ENCODE measurements around the gene HOXC9. TPM values are rescaled to one million over a fixed set of nuclear protein-coding genes. Genes with fewer than 3 reads are reported as not detected.

HOXC9 gene
- total and polyA plus RNA-seq, 2 of the 4 experiments (the other 2 are of a cell fraction): 0.26 TPM; not detected in 1

DNA sequence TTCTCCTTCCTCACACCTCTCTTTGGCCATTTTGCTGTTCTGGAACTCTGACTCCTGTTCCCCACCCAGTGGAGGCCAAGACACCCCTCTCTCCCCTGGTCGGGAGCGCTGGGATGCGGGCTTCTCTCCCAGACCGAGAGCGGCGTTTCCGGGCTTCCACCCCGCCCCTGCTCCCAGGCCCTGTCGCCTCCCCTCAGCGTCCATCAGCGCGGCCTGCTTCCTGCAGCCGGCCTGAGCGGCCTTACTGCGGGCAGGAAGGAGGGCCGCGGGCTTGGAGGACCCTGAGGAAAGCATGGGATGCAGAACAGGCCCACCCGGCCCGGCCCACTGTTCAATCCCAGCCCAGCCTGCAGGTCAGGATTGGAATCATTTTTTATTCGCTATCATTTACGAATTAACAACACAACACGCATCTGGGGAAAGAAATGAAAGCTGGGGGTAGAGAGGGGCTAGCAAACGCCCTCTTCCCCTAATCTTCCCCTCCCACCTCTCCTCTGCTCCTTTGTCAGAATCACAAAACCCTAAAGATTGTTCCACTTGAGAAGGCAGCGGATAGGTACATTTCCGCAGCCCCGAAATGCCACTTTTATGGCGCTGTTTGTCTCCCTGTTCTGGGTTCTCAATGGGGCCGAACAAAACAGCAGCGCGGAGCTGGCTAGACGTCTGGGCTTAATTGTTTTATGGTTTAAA is 5.0 kb downstream of the HOXC9 start:
- ChIA-PET POLR2A (ENCODE audit: unreplicated experiment) (no interaction called here), CTCF (interaction anchor here (0.6 to 1.0 kb wide), 3 partner anchors 13 to 316 kb away, joined by 3 to 5 read pairs (median 4); no protein-coding TSS in a partner anchor)
- no peak overlapping the region for H4K8ac ChIP-seq (ENCODE audit: low read depth in 2 of 2, low read length in 2 of 2)
- H3K9me3 ChIP-seq (ENCODE audit: control insufficient read depth, insufficient read depth, low read length): no peaks in the 10 kb centered on the region
- no peaks in the 10 kb centered on the region for H3K4me1 ChIP-seq (ENCODE audit: control insufficient read depth, insufficient read depth, low read length)
- H3K79me1 ChIP-seq (ENCODE audit: low read depth in 1 of 2, low read length in 2 of 2): no peaks in the 10 kb centered on the region
- H3K36me3 ChIP-seq (ENCODE audit: control insufficient read depth, insufficient read depth, low read length): no peaks in the 10 kb centered on the region
- H3K4ac ChIP-seq (ENCODE audit: low read depth, low read length): no peak overlapping the region
- H2BK20ac ChIP-seq (ENCODE audit: low read depth, low read length): no peak overlapping the region
- no peaks in the 10 kb centered on the region for H4K20me1 ChIP-seq (ENCODE audit: insufficient read depth, low read length)
- no peak overlapping the region for H3K56ac ChIP-seq (ENCODE audit: extremely low read depth, insufficient read depth, low read length)
- intact Hi-C loops (cut with micrococcal nuclease): loop anchor here (10.0 kb wide), 1 partner anchor 300 kb away; no protein-coding TSS in a partner anchor
- H2AK5ac ChIP-seq (ENCODE audit: low read depth, low read length): no peak overlapping the region
- H3K23ac ChIP-seq (ENCODE audit: low read depth, low read length): no peak overlapping the region
- H3K18ac ChIP-seq (ENCODE audit: low read depth, low read length): no peak overlapping the region
- no peak overlapping the region for H3K4me3 ChIP-seq (ENCODE audit: insufficient read depth, low read depth, low read length)
- H3K4me2 ChIP-seq (ENCODE audit: low read depth, low read length): no peak overlapping the region
- no peak overlapping the region for H2BK120ac ChIP-seq (ENCODE audit: low read depth, low read length)
- H3K9ac ChIP-seq (ENCODE audit: low read depth, low read length): no peak overlapping the region
- no peak overlapping the region for H2AK9ac ChIP-seq (replicated peaks; ENCODE audit: low read depth, low read length, poor library complexity)
- TF ChIP-seq, protein P1, sequence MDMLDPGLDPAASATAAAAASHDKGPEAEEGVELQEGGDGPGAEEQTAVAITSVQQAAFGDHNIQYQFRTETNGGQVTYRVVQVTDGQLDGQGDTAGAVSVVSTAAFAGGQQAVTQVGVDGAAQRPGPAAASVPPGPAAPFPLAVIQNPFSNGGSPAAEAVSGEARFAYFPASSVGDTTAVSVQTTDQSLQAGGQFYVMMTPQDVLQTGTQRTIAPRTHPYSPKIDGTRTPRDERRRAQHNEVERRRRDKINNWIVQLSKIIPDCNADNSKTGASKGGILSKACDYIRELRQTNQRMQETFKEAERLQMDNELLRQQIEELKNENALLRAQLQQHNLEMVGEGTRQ (IDR thresholded peaks at IDR 0.05; ENCODE audit: low read depth, low read length): no peak
- TF ChIP-seq RAD21 (IDR thresholded peaks at IDR 0.05; ENCODE audit: low read length): no peak
- TF ChIP-seq CEBPB (IDR thresholded peaks at IDR 0.05; ENCODE audit: low read depth, low read length): no peak
- TF ChIP-seq SMC3 (IDR thresholded peaks at IDR 0.05; ENCODE audit: low read depth, low read length): no peak
- ATAC-seq (ENCODE audit: low read depth): no peak
- no peak overlapping the region for H3K14ac ChIP-seq (replicated peaks; ENCODE audit: low read depth, low read length)
- H4K5ac ChIP-seq (ENCODE audit: low read depth, low read length): no peak overlapping the region
- peaks cover 90% of the 10 kb centered on the region for H3K27me3 ChIP-seq (ENCODE audit: control insufficient read depth, insufficient read depth, low read length)
- in situ Hi-C loops (cut with MboI; ENCODE audit: low sequenced_read_pairs): loop anchor here (5.0 kb wide), 1 partner anchor 187 kb away; no protein-coding TSS in a partner anchor
- dilution Hi-C loops (cut with HindIII; ENCODE audit: low sequenced_read_pairs, unreplicated experiment): no loop called here
- H3K9me1 ChIP-seq (ENCODE audit: insufficient read depth, low read length): no peaks in the 10 kb centered on the region
- no peak overlapping the region for H4K91ac ChIP-seq (ENCODE audit: insufficient read depth, low read depth, low read length)
- H2BK15ac ChIP-seq (ENCODE audit: low read depth, low read length): no peak overlapping the region
- BruUV-seq (replicated peaks): no TSS peak
- H3K27ac ChIP-seq (ENCODE audit: insufficient read depth, low read length): no peak overlapping the region
- no peak for DNase-seq
- WGBS, 2 experiments (ENCODE audit: extremely low coverage in 2 of 2, insufficient read length in 1 of 2): 17% methylated on average over 8 of the region's 31 CpGs; no CpG with 5 or more reads in 1 of the 2 experiments
- H2AFZ ChIP-seq (replicated peaks; ENCODE audit: low read length, poor library complexity): no peak overlapping the region
- H2BK5ac ChIP-seq (ENCODE audit: low read depth, low read length, poor library complexity, severe bottlenecking): no peak overlapping the region
